Stomach smooth muscle (tissue), 2 donors: ENCODE data around the gene PTPRS.
"Not testable (repeated sequence)": the region's sequence is repeated elsewhere in the genome, so short reads cannot be mapped to it uniquely, and the experiment has no call there.

ENCODE experiments used
- H3K27ac ChIP-seq: one replicate; pipeline ENCODE4 v1.7.0; 2013; ENCODE audit warnings: mild to moderate bottlenecking, low read length, inconsistent platforms
- H3K27me3 ChIP-seq, 2 donors: one replicate each; pipeline ENCODE4 v1.7.0; 2013; ENCODE audit warnings: low read length in 2 of 2; ENCODE audit not compliant: insufficient read depth in 2 of 2, control insufficient read depth in 1 of 2
- H3K36me3 ChIP-seq, 2 donors: one replicate each; pipeline ENCODE4 v1.7.0; 2013; ENCODE audit warnings: low read length in 2 of 2; ENCODE audit not compliant: control insufficient read depth in 2 of 2, insufficient read depth in 2 of 2
- H3K4me1 ChIP-seq: one replicate; pipeline ENCODE4 v1.7.0; 2013; ENCODE audit warnings: low read length; ENCODE audit not compliant: control insufficient read depth, insufficient read depth
- H3K4me3 ChIP-seq, 2 donors: one replicate each; pipeline ENCODE4 v1.7.0; 2013; ENCODE audit warnings: low read length in 2 of 2
- H3K9ac ChIP-seq, 2 donors: one replicate each; pipeline ENCODE4 v1.7.0; 2013; ENCODE audit warnings: low read length in 2 of 2, mild to moderate bottlenecking in 1 of 2
- H3K9me3 ChIP-seq, 2 donors: one replicate each; pipeline ENCODE4 v1.7.0; 2013; ENCODE audit warnings: low read length in 2 of 2; ENCODE audit not compliant: control insufficient read depth in 2 of 2
- donor health status: healthy.
- donor health status: Pancreatic carcinoma.

The PTPRS gene

DNA sequence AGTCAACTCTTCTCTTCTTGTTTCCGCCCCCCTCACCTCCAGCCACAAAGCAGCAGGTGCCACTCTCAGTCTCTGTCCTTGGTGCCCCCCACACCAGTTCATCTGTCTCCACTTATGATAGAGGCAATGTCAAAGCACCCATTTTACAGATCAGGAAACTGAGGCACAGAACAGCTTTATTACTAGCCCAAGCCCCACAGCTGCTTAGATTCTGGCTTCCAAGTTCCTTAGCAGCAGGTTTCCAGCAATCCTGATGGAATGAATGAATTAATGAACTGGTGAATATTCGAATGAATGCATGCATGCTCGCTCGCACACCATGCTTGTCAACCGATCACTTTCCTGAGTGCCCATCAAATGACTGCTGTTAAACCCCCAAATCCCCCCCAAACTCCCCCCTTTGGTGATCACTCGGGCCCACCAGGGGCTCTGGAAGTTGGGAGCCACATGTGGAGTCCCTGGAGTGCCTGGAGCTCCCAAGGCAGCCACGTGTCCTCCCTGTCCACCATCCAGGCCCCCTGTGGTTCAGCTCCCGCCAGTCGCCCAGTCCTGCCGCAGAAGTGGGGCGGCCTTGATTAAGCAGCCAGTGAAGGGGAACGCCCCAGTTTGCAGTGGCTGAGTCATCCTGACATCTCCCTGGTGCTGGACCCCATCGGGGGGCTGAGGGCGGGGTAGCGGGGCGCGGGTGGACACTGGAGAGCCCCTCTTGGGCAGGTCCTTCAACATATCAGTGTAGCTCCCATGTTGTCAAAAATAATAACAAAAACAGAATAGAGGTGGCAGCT lies 6.8 kb downstream of the PTPRS start:
- Histone ChIP-seq H3K9me3 (no peaks in the 10 kb centered on the region), H3K36me3 (no peaks in the 10 kb centered on the region), H3K9ac (no peak overlapping the region), H3K4me1 (peaks cover under 1% of the 10 kb centered on the region), H3K27me3 (peaks cover 21 to 24% of the 10 kb centered on the region in 2 donors), H3K27ac (no peak overlapping the region), H3K4me3 (no peak overlapping the region)

DNA sequence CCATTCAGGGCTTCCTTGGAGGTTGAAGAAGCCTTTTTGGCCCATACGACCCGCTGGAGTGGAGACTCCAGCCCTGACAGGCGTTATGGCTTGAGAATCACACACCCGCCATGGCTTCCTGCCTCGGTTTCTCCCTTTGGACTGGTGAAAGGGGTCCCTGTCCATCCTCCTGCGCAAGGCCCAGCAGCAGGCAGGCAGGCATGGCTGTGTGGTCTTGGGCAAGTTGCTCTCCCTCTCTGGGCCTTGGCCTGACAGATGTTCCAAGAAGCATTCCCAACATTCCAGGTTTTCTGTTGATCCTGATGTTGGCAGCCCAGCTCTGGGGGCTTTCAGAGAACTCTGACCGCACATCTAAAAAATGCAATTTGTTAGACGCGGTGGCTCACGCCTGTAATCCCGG lies 8.1 kb downstream of the PTPRS start:
- Histone ChIP-seq H3K4me1 (no peaks in the 10 kb centered on the region), H3K36me3 (no peaks in the 10 kb centered on the region), H3K27ac (no peak overlapping the region), H3K4me3 (no peak overlapping the region), H3K9me3 (no peaks in the 10 kb centered on the region), H3K9ac (no peak overlapping the region), H3K27me3 (peaks cover 9 to 16% of the 10 kb centered on the region in 2 donors)

DNA sequence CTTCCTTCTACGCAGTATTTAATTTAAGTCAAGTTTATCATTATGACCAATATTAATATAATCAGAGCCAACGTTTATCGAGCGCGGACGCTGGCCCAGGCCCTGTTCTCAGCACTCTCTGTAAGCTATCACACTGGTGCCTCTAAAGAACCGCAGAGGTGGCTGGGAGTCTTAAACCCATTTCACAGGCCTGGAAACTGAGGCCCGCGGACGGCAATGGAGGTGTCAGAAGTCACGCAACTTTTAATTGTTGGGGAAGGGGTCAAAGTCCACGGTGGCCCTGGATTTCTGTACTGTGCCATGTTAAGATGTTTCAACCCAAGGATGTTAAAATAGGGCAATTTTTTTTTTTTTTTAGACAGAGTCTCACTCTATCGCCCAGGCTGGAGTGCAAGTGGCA lies 8.8 kb downstream of the PTPRS start:
- H3K27me3 ChIP-seq = peaks cover 4 to 11% of the 10 kb centered on the region in 2 donors
- H3K36me3 ChIP-seq = no peaks in the 10 kb centered on the region
- no peak overlapping the region for H3K4me3 ChIP-seq
- H3K9ac ChIP-seq = no peak overlapping the region
- H3K4me1 ChIP-seq = no peaks in the 10 kb centered on the region
- H3K9me3 ChIP-seq = no peaks in the 10 kb centered on the region
- no peak overlapping the region for H3K27ac ChIP-seq

DNA sequence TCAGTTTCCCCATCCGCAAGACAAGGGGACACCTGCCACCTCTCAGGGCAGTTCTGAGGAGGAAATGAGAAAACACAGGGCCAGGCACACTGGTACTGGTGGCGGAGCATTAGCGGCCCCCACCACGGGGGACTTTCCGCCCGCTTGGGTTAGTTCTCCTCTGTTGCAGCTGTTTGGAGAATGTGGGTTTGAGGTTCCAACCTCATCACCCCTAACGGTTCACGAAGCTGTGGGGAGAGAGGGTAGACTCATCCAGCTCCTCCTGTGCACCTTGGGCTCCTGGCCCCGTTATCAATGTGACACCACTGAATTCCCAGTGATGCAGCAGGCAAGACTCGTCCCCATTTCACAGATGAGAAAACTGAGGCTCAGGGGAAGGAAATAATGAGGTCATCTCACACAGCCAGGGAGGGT lies 10.3 kb downstream of the PTPRS start:
- Histone ChIP-seq H3K4me3 (no peak overlapping the region), H3K4me1 (no peaks in the 10 kb centered on the region), H3K36me3 (no peaks in the 10 kb centered on the region), H3K9ac (no peak overlapping the region), H3K27ac (no peak overlapping the region), H3K27me3 (peaks cover 3 to 8% of the 10 kb centered on the region in 2 donors), H3K9me3 (no peaks in the 10 kb centered on the region)

DNA sequence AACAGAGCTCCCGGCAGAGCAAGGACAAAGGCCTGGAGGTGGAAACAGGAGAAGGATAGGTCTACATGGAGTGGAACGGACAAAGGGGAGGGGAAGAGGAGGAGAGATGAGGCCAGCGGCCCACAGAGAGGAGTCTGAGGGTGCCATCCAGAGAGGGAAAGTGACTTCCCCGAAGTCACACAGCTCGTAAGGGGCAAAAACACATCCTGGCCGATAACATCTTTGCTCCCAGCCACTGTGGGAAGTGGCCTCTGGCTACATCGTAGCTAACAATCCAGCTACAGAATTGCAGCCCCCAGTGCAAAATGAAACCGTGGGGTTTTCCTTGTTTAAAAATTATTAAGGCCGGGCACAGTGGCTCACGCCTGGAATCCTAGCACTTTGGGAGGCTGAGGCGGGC lies 11.5 kb downstream of the PTPRS start:
- Histone ChIP-seq H3K9me3 (peaks cover 4 to 9% of the 10 kb centered on the region in 2 donors), H3K4me3 (no peak overlapping the region), H3K27ac (no peak overlapping the region), H3K27me3 (no peaks in the 10 kb centered on the region), H3K9ac (no peak overlapping the region), H3K4me1 (no peaks in the 10 kb centered on the region), H3K36me3 (no peaks in the 10 kb centered on the region)

DNA sequence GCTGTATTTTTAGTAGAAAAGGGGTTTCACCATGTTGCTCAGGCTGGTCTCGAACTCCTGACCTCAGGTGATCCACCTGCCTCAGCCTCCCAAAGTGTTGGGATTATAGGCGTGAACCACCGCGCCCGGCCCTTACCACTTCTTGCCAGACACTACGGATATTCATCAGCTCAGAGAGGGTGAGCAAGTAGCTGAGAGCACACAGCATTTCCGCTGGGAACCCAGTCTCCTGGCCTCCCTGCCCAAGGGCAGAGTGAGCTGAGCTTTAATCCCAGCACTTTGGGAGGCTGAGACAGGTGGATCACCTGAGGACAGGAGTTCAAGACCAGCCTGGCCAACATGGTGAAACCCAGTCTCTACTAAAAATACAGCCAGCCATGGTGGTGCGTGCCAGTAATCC lies 12.2 kb downstream of the PTPRS start:
- not testable (repeated sequence) for H3K4me3 ChIP-seq, H3K4me1 ChIP-seq, H3K27ac ChIP-seq, H3K36me3 ChIP-seq, H3K27me3 ChIP-seq, H3K9ac ChIP-seq, H3K9me3 ChIP-seq

DNA sequence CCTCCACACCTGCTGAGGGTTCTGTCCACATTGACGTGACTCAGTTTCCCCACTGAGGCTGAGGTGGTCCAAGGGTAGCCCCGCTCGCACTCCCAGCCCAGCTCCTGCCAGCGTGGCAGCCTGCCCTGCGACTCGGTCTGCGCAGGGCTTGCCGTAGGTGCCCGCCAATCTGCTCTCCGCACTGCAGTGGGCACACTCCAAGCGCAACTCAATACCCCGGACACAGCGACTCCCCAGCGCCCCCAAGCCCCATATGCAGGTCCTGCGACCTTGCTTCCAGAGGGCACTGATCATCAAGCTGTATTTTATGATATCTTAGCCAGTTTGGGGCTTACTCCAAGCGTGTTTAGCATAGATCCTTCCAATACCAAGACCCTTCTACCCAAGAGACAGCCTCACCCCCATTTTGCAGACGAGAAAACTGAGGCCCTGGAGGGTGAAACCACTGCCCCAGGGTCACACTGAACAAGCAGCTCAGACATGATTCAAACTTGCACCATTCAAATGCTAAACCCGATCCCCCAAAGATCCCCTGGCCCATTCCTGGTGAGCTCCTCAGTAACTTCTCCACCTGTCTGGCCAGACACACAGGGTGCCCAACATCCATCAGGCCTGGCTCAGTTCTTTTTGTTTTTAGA lies 13.5 kb downstream of the PTPRS start:
- Histone ChIP-seq H3K4me3 (no peak overlapping the region), H3K4me1 (peaks cover 4% of the 10 kb centered on the region), H3K9ac (no peak overlapping the region), H3K36me3 (no peaks in the 10 kb centered on the region), H3K27me3 (peaks cover 0 to 3% of the 10 kb centered on the region in 2 donors), H3K9me3 (peaks cover 4 to 9% of the 10 kb centered on the region in 2 donors), H3K27ac (no peak overlapping the region)

DNA sequence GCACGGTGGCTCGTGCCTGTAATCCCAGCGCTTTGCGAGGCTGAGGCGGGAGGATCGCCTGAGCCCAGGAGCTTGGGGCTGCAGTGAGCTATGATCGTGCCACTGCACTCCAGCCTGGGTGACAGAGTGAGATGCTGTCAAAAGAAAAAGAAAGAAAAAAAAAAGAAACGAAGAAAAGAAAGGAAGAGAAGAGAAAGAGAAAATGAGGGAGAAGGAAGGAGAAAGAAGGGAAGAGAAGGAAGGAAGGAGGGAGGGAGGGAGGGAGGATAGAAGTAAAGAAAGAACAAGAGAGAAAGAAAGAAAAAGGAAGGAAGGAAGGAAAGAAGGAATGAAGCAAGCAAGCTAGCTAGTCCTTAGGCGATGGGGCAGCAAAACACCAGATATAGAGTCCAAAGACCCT lies 14.1 kb downstream of the PTPRS start:
- peaks cover 5% of the 10 kb centered on the region for H3K4me1 ChIP-seq
- no peak overlapping the region for H3K9ac ChIP-seq
- H3K27ac ChIP-seq = no peak overlapping the region
- H3K9me3 ChIP-seq = peaks cover 4 to 9% of the 10 kb centered on the region in 2 donors
- no peaks in the 10 kb centered on the region for H3K36me3 ChIP-seq
- no peak overlapping the region for H3K4me3 ChIP-seq
- peaks cover 3 to 8% of the 10 kb centered on the region in 2 donors for H3K27me3 ChIP-seq

DNA sequence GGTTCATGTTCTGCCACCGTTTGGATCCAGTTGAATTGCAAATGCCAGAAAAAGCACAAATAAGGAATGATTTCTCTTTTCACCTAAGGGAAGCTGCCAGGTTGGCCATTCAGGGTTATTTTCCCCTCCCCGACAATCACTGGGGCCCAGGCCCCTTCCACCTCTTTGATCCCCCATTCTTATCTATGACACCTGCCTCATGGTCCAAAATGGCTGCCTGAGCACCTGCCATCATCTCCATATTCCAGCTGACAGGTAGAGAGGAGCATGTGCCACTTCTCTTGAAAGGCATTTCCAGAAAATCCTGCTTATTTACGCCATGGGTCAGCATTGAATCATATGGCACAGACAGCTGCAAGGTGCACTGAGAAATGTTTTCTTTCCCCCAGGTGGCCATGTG lies 15.7 kb downstream of the PTPRS start:
- peaks cover 4 to 9% of the 10 kb centered on the region in 2 donors for H3K9me3 ChIP-seq
- peaks cover 8 to 10% of the 10 kb centered on the region in 2 donors for H3K27me3 ChIP-seq
- H3K9ac ChIP-seq = no peak overlapping the region
- H3K4me1 ChIP-seq = peaks cover 5% of the 10 kb centered on the region
- H3K27ac ChIP-seq = no peak overlapping the region
- no peaks in the 10 kb centered on the region for H3K36me3 ChIP-seq
- H3K4me3 ChIP-seq = no peak overlapping the region

DNA sequence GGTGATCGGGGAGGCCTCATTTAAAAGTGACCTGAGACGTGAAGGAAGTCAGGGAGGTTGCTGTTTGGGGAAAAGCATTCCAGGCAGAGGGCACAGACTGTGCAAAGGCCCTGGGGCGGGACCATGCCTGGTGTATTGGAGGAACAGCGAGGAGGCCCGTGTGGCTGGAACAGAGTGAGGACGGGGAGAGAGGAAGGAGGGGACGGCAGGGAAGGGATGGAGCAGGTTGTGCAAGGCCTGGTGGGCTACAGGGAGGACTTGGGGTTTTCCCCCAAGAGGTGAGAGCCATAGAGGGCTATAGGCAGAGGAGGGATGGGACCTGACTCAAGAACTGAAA lies 17.2 kb downstream of the PTPRS start:
- Histone ChIP-seq H3K9me3 (peaks cover 4 to 9% of the 10 kb centered on the region in 2 donors), H3K9ac (no peak overlapping the region), H3K4me3 (no peak overlapping the region), H3K4me1 (peaks cover 5% of the 10 kb centered on the region), H3K36me3 (no peaks in the 10 kb centered on the region), H3K27me3 (peaks cover 8 to 10% of the 10 kb centered on the region in 2 donors), H3K27ac (no peak overlapping the region)
